ENCODE results near the gene CIC.
A peak's percentile ranks its signal among the peaks of the same experiment; 100 is the strongest.

CIC gene

DNA sequence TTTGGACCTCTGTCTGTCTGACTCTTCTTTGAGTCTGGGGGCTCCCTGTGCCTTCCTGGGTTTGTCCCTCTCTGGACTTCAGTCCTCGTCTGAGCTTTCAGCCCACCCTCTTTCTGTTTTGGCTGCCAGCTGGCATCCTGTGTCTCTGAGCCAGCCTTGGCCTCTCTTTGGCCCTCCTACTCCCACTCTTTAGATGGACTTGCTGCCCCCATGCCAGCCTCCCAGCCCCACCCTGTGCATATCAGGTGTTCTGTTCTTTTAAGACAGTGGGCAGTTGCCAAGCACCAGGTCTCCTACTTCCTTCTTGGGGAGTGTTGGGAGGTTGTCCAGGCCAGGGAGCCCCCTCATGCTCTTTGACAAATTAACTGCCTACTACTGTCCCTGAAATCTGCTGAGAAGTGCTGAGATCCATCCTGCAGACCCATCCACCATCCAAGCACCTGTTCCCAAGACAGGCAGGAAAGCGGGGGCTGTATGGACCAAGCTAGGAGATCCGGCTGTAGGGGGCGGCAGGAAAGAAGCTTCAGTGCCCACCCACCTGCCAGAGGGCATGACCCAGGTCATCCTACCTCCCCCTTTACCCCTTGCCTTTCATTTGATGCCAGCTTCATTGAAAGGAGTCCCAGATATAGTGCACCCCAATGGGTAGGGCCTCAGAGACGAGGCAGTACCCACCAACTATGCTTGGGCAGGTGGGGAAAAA is 9.6 kb downstream of the CIC start:
- Mint-ChIP-seq H3K4me3 (no peak overlapping the region), H3K4me1 (peaks cover 41% of the 10 kb centered on the region), H3K27ac (ENCODE audit: low read depth) (peak overlapping the region; percentile 95), H3K9me3 (no peaks in the 10 kb centered on the region), H3K36me3 (ENCODE audit: insufficient read depth) (peaks cover 13% of the 10 kb centered on the region), H3K27me3 (no peaks in the 10 kb centered on the region)
- DNase-seq (ENCODE audit: low spot score in 2 of 2) (no peak), ATAC-seq (replicated peaks; ENCODE audit: extremely low read depth, poor library complexity, severe bottlenecking) (no peak)

DNA sequence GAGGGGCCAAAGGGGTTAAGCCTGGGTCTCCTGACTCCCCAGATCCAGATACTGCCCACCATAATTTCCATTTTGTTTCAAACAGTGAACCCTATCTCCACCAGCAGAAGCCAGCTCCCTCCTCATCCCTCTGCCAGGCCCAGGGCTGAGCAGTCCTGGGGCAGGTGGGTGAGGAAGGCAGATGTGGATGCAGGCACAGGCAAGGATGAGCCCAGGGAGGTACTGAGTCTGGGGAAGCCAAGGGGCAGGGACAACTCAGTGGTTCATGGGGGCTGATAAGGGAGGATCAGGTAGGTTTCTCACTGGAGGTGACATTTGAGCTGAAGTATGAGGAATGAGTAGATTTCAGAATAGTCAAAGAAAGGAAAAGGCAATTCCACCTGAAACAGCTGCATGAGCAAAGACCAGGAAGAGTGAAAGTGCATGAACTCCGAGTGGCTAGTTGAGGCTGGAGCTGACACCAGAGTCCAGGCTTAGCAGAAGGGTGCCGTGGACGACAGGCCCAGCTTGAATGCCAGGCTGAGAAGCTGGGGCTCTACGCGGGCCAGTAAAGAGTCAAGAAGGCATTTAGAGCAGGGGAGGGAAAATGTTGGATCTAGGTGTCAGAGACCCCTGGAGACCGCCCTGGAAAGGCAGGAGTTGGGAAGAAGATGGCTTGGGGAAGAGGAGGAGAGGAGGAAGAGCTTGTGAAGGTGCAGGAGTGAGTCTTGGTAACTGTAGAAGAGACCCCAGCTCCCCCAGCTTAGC is 10.3 kb downstream of the CIC start:
- H3K27ac Mint-ChIP-seq (ENCODE audit: low read depth): peak overlapping the region; percentile 95
- H3K4me3 Mint-ChIP-seq: no peak overlapping the region
- H3K4me1 Mint-ChIP-seq: peaks cover 41% of the 10 kb centered on the region
- ATAC-seq (replicated peaks; ENCODE audit: extremely low read depth, poor library complexity, severe bottlenecking) (no peak), DNase-seq (ENCODE audit: low spot score in 2 of 2) (no peak)
- no peaks in the 10 kb centered on the region for H3K27me3 Mint-ChIP-seq
- H3K36me3 Mint-ChIP-seq (ENCODE audit: insufficient read depth): peaks cover 11% of the 10 kb centered on the region
- H3K9me3 Mint-ChIP-seq: no peaks in the 10 kb centered on the region

DNA sequence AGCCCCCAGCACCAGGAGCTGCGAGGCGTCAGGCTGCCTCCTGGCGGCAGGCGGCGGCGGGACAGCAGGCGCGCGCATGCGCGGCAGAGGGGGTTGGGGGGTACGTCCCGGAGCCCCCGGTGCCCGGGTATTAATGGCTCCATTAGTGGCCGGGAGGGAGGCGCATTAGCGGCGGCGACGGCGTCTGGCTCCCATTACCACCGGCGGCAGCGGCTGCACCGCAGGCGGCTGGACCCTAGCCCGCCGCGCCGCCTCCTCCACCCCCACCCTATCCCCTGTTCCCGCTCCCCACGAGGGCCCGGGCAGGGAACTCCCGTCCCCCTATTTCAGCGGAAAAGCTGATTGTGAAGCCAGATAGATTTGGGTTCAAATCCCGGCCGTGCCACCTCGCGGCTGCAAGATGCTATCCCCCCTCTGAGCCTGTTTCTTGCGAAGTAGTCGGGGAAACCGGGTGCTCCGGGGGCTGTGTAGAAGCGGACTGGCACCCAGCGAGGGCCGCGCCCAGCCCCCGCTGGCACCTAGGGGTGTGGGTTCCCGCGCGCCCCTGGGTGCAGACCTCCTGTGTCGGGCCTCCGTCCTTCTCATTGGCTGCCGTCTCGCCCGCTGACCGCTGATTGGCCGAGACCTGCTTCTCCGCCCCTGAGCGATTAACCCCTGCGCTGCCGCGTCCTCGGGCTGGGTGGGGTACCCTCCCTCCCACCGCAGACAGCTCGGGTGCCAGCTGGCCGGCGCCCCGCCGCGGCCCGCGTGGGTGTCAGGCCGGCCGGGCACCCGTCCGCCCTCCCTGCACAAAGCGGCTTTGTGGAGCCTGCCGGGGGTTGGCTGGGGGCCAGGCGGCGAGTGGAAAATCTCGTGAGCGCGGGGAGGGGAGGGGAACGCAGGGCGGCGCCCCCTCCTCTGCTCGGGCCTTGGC is 11.1 kb downstream of the CIC start:
- Mint-ChIP-seq H3K4me1 (peaks cover 40% of the 10 kb centered on the region), H3K36me3 (ENCODE audit: insufficient read depth) (peaks cover 9% of the 10 kb centered on the region), H3K9me3 (no peaks in the 10 kb centered on the region), H3K27me3 (no peaks in the 10 kb centered on the region), H3K27ac (ENCODE audit: low read depth) (peak overlapping the region; percentile 95), H3K4me3 (no peak overlapping the region)
- peak; percentile 68 to 74 for DNase-seq (ENCODE audit: low spot score in 2 of 2)
- peak; percentile 8 for ATAC-seq (replicated peaks; ENCODE audit: extremely low read depth, poor library complexity, severe bottlenecking)

DNA sequence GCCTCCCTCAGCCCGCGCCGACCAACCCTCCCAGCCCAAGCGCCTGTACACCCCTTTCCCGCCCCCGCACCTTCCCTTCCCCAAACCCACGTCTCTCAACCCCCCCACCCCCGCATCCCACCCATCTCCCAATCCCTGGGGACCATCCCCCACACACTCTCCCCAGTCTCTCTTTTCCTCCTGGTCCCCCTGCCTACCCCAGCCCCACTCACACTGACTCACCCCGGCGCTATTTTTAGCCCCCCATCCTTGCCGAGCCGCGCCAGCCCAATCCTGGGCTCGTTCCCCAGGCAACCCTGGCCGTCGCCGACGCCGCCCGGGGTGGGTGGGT is 11.7 kb downstream of the CIC start:
- Mint-ChIP-seq H3K4me1 (peaks cover 39% of the 10 kb centered on the region), H3K27me3 (no peaks in the 10 kb centered on the region), H3K9me3 (no peaks in the 10 kb centered on the region), H3K4me3 (no peak overlapping the region), H3K36me3 (ENCODE audit: insufficient read depth) (peaks cover 9% of the 10 kb centered on the region), H3K27ac (ENCODE audit: low read depth) (no peak overlapping the region)
- ATAC-seq (replicated peaks; ENCODE audit: extremely low read depth, poor library complexity, severe bottlenecking): no peak
- no peak for DNase-seq (ENCODE audit: low spot score in 2 of 2)

DNA sequence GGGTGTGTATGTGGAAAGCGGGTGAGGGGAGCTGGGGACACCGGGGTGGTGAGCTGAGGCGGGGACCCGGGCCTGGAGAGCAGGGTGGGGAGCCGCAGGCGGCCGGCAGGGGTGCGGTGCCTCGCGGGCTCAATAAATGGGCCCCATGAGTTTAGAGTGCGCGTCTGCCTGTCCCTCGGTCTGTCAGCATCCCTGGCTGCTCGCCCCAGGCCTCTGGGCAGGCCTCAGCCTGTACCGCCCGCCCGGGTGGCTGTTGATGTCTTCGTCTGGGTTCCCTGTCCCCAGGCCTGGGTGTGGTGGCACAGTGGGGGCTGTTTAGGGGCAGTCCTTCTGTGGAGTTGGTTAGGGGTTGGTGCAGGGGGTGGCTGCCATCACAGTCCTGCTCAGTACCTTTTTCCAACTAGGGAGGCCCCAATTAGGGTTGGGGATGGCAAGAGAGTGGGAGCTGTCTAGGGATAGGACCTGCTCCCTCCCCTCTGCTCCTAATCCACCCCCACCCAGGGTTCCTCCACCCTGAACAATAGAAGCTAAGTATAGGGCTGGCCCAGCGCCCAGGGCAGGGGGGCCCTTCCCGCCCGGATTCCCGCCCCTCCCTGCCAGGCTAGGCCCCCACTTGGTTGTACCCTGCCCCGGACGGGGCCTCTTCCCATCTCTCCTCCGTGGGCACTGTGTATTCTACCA is 12.2 kb downstream of the CIC start:
- DNase-seq (ENCODE audit: low spot score in 2 of 2) (peak in 1 of 2 donors; percentile 20), ATAC-seq (replicated peaks; ENCODE audit: extremely low read depth, poor library complexity, severe bottlenecking) (no peak)
- no peak overlapping the region for H3K4me3 Mint-ChIP-seq
- peaks cover 38% of the 10 kb centered on the region for H3K4me1 Mint-ChIP-seq
- peaks cover 12% of the 10 kb centered on the region for H3K36me3 Mint-ChIP-seq (ENCODE audit: insufficient read depth)
- H3K9me3 Mint-ChIP-seq: no peaks in the 10 kb centered on the region
- peak overlapping the region; percentile 17 for H3K27ac Mint-ChIP-seq (ENCODE audit: low read depth)
- no peaks in the 10 kb centered on the region for H3K27me3 Mint-ChIP-seq

DNA sequence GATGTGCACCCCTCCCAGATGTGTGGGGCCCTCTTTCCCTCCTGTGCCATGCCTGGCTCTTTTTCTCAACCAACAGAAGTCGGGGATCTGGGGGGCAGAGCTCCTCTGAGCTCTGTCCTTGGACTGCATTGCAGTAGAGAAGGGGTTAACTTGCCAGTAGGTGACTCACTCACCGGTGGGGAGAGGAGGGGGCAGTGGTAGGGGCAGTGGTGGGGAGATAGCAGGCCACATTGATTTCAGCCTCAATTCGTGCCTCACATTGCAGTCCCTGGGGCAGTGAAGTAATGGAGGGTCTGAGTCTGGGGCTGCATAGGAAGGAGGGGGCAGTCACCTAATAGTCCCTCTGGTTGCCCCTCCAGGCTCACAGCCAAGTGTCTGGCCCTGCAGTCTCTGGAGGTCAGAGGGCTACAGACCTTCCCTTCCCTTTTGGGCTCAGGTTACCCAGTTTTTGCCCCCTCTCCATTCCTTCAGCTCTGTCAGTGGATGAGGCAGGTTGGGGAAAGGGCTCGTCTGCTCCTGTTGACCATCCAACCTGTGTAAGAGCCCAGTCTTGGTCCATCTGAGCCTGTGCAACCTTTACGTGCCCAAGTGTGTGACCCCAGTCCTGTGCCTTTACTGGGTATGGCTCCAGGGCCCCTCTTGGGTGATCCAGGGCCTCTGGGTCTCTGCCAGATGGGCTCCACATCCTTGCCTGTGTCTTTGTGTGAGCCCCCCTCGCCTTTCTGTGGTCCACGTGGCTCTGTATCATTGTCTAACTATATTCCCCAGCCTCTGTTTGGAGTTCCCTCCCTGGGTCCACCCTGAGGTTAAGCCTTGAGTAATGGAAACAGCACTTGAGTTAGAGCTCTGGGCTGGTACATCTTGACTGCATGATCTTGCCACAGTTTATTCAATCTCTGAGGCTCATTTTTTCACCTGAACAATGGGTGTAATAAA is 13.0 kb downstream of the CIC start:
- DNase-seq (ENCODE audit: low spot score in 2 of 2): no peak
- H3K4me3 Mint-ChIP-seq: no peak overlapping the region
- no peaks in the 10 kb centered on the region for H3K27me3 Mint-ChIP-seq
- H3K36me3 Mint-ChIP-seq (ENCODE audit: insufficient read depth): peaks cover 12% of the 10 kb centered on the region
- H3K4me1 Mint-ChIP-seq: peaks cover 37% of the 10 kb centered on the region
- no peak for ATAC-seq (replicated peaks; ENCODE audit: extremely low read depth, poor library complexity, severe bottlenecking)
- peak overlapping the region; percentile 17 for H3K27ac Mint-ChIP-seq (ENCODE audit: low read depth)
- H3K9me3 Mint-ChIP-seq: no peaks in the 10 kb centered on the region

DNA sequence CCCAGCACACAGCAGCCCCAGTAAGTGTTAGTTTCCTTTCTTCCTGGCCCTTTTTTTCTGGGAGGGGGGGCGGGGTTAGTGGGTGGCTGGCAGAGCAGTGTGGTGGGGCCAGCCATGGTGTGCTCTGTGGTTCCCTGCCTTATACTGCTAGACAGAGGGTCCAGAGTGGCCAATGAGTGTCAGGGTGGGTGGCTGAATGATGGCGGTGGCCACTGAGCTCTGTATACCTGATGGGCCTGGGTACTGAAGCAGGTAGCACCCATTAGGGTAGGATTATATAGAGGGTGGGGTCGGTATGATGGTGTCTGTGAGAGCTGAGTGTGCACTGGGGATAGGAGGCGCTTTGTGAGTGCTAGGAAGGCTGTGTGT is 13.8 kb downstream of the CIC start:
- ATAC-seq (replicated peaks; ENCODE audit: extremely low read depth, poor library complexity, severe bottlenecking) (peak; percentile 3), DNase-seq (ENCODE audit: low spot score in 2 of 2) (no peak)
- peaks cover 12% of the 10 kb centered on the region for H3K36me3 Mint-ChIP-seq (ENCODE audit: insufficient read depth)
- no peak overlapping the region for H3K27ac Mint-ChIP-seq (ENCODE audit: low read depth)
- no peak overlapping the region for H3K4me3 Mint-ChIP-seq
- no peaks in the 10 kb centered on the region for H3K27me3 Mint-ChIP-seq
- no peaks in the 10 kb centered on the region for H3K9me3 Mint-ChIP-seq
- peaks cover 37% of the 10 kb centered on the region for H3K4me1 Mint-ChIP-seq

DNA sequence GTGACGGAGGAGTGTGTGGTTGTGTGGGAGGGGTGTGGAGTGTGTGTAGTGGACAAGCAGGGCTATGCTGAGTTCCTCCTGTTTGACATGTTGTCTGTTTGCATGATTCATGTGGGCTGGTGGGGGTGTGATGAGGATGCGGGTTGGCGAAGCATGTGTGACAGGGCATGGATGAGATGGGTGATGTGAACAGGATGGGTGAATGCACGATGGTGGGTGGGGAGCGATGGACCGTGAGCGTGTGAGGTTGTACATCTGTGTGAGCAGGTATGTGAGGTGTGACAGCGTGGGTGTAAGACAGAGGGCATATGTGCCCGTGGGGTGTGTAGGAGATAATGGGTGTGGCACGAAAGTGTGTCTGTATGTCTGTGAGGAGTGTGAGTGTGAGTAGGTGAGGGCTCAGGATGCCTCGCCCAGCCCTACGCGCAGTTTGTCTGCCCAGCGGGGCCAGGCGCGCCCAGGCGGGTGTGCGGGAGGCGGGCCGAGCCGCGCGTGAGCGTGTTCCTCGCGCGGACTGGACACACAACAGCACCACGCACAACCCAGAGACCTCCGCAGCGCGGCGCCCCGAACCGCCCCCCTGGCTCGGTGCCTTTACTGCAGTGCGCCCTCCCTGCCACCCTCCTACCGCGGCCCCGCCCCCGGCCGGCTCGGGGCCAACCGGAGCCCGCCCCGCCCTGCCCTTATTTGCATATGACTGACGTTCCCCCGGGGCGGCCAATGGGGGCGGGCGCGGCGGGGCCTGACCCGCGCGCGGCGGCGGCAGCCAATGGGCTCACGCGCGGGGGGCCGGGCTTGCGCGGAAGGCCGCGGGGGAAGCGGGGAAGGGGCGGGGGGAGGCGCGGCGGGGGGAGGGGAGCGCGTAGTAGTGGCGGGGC is 14.4 kb downstream of the CIC start:
- Mint-ChIP-seq H3K36me3 (ENCODE audit: insufficient read depth) (peaks cover 13% of the 10 kb centered on the region), H3K27me3 (no peaks in the 10 kb centered on the region), H3K4me1 (peaks cover 32% of the 10 kb centered on the region), H3K4me3 (no peak overlapping the region), H3K9me3 (no peaks in the 10 kb centered on the region), H3K27ac (ENCODE audit: low read depth) (no peak overlapping the region)
- DNase-seq (ENCODE audit: low spot score in 2 of 2) (peak; percentile 83 to 93), ATAC-seq (replicated peaks; ENCODE audit: extremely low read depth, poor library complexity, severe bottlenecking) (peak; percentile 68)

DNA sequence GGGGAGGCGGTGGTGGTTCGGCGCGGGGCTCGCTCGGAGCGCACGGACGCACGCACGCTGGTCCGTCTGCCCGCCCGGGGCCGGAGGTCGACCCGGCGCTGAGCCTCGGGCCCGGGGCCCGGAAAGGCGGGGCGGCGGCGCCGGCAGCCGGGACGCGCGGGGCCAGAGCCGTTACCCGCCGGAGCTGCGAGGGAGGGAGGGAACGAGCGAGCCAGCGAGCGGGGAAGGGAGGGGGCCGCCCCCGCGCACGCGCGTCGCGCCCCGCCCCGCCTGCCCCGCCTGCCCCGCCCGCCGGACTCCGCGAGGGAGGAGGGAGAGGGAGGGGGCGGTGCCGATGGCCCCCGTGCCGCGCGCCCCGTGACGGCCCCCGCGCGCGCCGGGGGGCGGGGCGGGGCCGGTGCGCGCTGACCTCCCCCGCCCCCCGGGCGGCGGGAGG is 15.0 kb downstream of the CIC start:
- DNase-seq (ENCODE audit: low spot score in 2 of 2) (peak in 1 of 2 donors; percentile 76), ATAC-seq (replicated peaks; ENCODE audit: extremely low read depth, poor library complexity, severe bottlenecking) (peak; percentile 12)
- H3K27ac Mint-ChIP-seq (ENCODE audit: low read depth): no peak overlapping the region
- no peaks in the 10 kb centered on the region for H3K27me3 Mint-ChIP-seq
- H3K36me3 Mint-ChIP-seq (ENCODE audit: insufficient read depth): peaks cover 13% of the 10 kb centered on the region
- H3K4me3 Mint-ChIP-seq: no peak overlapping the region
- peaks cover 28% of the 10 kb centered on the region for H3K4me1 Mint-ChIP-seq
- H3K9me3 Mint-ChIP-seq: no peaks in the 10 kb centered on the region

DNA sequence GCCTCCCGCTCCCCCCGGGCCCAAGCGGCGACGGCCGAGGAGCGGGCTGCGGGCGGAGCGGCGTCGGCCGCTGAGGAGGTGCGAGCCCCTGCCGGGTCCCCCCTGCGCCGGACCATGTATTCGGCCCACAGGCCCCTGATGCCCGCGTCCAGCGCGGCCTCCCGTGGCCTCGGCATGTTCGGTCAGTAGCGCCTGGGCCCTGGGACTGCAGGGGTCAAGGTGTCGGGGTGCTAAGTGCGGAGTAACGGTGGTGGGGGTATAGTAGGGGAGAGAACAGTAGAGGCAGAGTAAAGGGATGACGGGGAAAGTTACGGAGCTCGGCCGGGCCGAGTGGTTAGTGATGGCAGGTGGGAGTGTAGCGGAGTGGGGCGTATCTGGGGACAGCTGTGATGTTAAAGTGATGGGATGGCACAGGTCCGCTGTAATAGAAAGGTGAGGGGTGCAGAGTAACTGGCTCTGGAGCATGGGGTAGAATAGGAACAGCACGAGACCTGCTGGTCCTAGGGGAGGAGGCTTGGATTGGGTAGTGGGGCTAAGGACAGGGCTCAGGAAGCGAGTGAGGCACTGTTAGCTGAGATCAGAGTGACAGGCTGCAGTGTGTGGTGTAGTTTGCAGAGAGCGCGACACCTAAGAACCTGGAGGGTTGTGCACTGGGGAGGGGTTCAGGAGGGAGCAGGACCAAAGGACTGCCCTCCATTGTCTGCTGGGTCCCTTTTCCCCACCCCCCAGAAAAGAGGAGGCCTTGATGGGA is 15.7 kb downstream of the CIC start:
- no peaks in the 10 kb centered on the region for H3K27me3 Mint-ChIP-seq
- H3K36me3 Mint-ChIP-seq (ENCODE audit: insufficient read depth): peaks cover 8% of the 10 kb centered on the region
- peak in 1 of 2 donors; percentile 23 for DNase-seq (ENCODE audit: low spot score in 2 of 2)

More for the DNA sequence above, 15.7 kb downstream of the CIC start:
- peaks cover 21% of the 10 kb centered on the region for H3K4me1 Mint-ChIP-seq
- H3K9me3 Mint-ChIP-seq: no peaks in the 10 kb centered on the region
- ATAC-seq (replicated peaks; ENCODE audit: extremely low read depth, poor library complexity, severe bottlenecking): no peak
- peak overlapping the region; percentile 91 for H3K27ac Mint-ChIP-seq (ENCODE audit: low read depth)
- peak overlapping the region; percentile 86 for H3K4me3 Mint-ChIP-seq
